Measurements from ENCODE around the gene ATE1. TPM values are rescaled to one million over a fixed set of nuclear protein-coding genes. Genes with fewer than 3 reads are reported as not detected.

Gene ATE1
- total RNA-seq, 1 experiment from 2014 or later: 39.2 TPM

DNA sequence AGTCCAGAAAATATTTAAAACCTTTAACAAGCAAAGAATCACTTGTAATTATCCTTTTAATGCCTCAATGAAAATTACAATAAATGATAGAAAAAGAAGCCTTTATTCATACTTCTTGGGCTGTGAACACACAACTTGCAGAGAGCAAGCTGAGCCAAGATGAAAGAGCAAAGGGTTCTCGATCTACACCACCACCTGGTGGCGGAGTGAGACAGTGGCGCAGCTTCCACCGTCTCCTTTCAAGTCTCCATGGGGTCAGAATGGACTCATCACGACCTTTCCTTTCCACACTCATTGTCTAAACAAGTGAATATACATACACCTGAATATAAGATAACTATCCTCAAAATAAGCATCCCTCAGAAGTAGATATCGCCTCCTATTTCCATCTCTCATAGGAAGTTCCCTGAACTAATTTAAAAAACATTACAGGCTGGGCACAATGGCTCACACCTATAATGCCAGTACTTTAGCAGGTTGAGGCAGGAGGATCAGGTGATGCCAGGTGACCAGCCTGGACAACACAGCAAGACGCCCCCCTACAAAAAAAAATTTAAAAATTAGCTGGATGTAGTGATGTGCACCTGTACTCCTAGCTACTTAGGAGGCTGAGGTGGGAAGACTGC is 40.7 kb downstream of the ATE1 start (continued):
- TF ChIP-seq CEBPB (IDR thresholded peaks at IDR 0.05; ENCODE audit: low read depth): no peak
- no peak for TF ChIP-seq SIN3A (IDR thresholded peaks at IDR 0.05; ENCODE audit: low read depth)
- TF ChIP-seq EZH2 (IDR thresholded peaks at IDR 0.05): no peak
- TF ChIP-seq RAD21 (IDR thresholded peaks at IDR 0.05; ENCODE audit: low read depth): peak; percentile 88

DNA sequence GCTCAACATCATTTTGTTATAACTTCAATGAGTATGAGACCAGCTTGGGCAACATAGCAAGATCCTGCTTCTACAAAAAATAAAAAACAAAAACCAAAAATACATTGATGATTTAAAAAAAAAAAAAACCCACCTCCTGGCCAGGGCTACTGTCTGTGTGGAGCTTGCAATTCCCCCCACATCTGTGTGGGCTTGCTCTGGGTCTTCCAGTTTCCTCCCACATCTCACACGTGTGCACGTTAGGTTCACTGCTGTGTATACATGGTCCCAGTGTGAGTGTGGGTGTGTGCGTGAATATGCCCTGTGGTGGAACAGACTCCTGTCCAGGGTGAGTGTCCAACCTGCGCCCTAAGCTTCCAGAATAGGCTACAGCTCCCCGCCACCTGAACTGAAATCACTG is 41.6 kb downstream of the ATE1 start:
- no TSS peak for BruUV-seq (replicated peaks)
- Histone ChIP-seq H3K9ac (ENCODE audit: low read length) (no peak overlapping the region), H3K9me2 (ENCODE audit: insufficient read depth) (no peaks in the 10 kb centered on the region), H3K4me1 (ENCODE audit: control insufficient read depth in 1 of 2, insufficient read depth in 2 of 2, low read length in 2 of 2) (no peaks in the 10 kb centered on the region), H3K27me3 (ENCODE audit: insufficient read depth, low read length) (no peaks in the 10 kb centered on the region), H3K4me3 (replicated peaks in 1 of 2; ENCODE audit: low read depth in 1 of 2, low read length in 2 of 2) (no peak overlapping the region), H3K9me3 (ENCODE audit: control insufficient read depth in 1 of 2, insufficient read depth in 1 of 2, low read depth in 1 of 2, low read length in 2 of 2) (no peaks in the 10 kb centered on the region), H3K27ac (ENCODE audit: low read depth, low read length) (no peak overlapping the region), H3K36me3 (ENCODE audit: control insufficient read depth in 1 of 2, insufficient read depth in 2 of 2, low read length in 2 of 2) (no peaks in the 10 kb centered on the region; a peak in 1 of 4 replicates), H4K20me1 (ENCODE audit: insufficient read depth) (no peaks in the 10 kb centered on the region), H2AFZ (ENCODE audit: low read depth, low read length, poor library complexity, severe bottlenecking) (no peak overlapping the region), H3K79me2 (ENCODE audit: insufficient read depth, low read length) (no peaks in the 10 kb centered on the region), H3K4me2 (ENCODE audit: low read length) (no peak overlapping the region)
- ChIA-PET CTCF (interaction anchor here (0.8 to 5.5 kb wide), 6 partner anchors 8 to 937 kb away, joined by 3 to 24 read pairs (median 12); no protein-coding TSS in a partner anchor), POLR2A (interaction anchor here (1.5 kb wide), 1 partner anchor 62 kb away, joined by 3 read pairs; no protein-coding TSS in a partner anchor), RAD21 (ENCODE audit: low non-redundant PET in 1 of 2, low total read pairs in 2 of 2, uncharacterized antibody in 2 of 2, unreplicated experiment in 2 of 2) (no interaction called here)
- DNase-seq (ENCODE audit: low read depth, low spot score) (no peak), ATAC-seq (no peak)
- intact Hi-C loops (cut with micrococcal nuclease): no loop called here
- TF ChIP-seq, protein P1, sequence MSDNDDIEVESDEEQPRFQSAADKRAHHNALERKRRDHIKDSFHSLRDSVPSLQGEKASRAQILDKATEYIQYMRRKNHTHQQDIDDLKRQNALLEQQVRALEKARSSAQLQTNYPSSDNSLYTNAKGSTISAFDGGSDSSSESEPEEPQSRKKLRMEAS (IDR thresholded peaks at IDR 0.05): no peak
- no peak for TF ChIP-seq SIN3A (IDR thresholded peaks at IDR 0.05; ENCODE audit: low read depth)
- no peak for TF ChIP-seq TCF7L2 (IDR thresholded peaks at IDR 0.05; ENCODE audit: borderline replicate concordance, extremely low read depth, insufficient read depth, insufficient read length)
- TF ChIP-seq ZFX (IDR thresholded peaks at IDR 0.05): no peak
- TF ChIP-seq YY1 (IDR thresholded peaks at IDR 0.05; ENCODE audit: extremely low read depth, insufficient replicate concordance, low read depth, low read length): no peak
- no peak for TF ChIP-seq CEBPB (IDR thresholded peaks at IDR 0.05; ENCODE audit: low read depth)
- TF ChIP-seq RAD21 (IDR thresholded peaks at IDR 0.05; ENCODE audit: low read depth): no peak
- TF ChIP-seq JUND (IDR thresholded peaks at IDR 0.05): no peak
- no peak for TF ChIP-seq EGR1 (IDR thresholded peaks at IDR 0.05; ENCODE audit: low read depth)

All from HCT116 (cell line).